Measurements from ENCODE around the gene MORN1.

DNA sequence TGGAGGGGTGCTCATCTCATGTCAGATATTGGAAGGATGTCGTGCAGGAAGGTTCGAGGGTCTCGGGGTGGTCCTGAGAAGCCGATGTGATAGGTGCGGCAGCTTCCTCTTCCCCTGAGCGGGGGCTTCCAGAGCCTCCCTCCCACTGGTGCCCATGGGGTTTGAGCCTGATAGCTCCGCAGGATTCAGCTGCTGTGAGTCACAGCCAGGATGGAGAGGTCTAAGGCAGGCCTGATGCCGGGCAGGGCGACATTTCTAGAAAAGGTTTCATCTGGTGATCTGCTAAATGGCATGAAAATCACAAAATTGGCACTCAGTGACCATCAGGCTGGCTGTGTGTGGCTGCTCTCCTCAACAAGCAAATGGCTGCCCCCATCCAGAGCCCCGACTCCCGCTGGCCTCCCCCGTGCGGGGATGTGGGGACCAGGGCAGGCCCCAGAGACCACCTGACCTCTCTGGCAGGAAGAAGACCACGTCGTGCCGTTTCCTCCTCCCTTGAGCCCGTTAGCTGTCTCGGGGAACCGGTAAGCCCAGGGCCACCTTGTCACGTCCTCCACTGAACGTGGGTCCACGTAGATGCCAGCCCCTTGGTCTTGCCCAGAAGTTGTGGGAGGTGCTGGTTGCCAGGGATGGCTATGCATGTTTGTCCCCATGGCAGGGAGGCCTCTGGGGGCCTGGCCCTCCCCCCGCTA is 97.2 kb downstream of the MORN1 start:
- TF ChIP-seq POLR2A (IDR thresholded peaks at IDR 0.05; ENCODE audit: low read depth, low read length) (no peak), POLR2AphosphoS5 (IDR thresholded peaks at IDR 0.05; ENCODE audit: low read depth, low read length) (no peak)

All from GM12892 (cell line).